Measurements from ENCODE around the gene ERF.
A peak's percentile ranks its signal among the peaks of the same experiment; 100 is the strongest.
"Not testable (repeated sequence)": the region's sequence is repeated elsewhere in the genome, so short reads cannot be mapped to it uniquely, and the experiment has no call there.

ERF gene

GRCh38 chr19:42275103-42275502 is 20.2 kb upstream of the ERF start:
- DNase-seq (ENCODE audit: low spot score), result no peak

GRCh38 chr19:42274065-42274682 is 19.2 kb upstream of the ERF start:
- DNase-seq (ENCODE audit: low spot score), result no peak

GRCh38 chr19:42273407-42274064 is 18.6 kb upstream of the ERF start:
- DNase-seq (ENCODE audit: low spot score), result no peak

GRCh38 chr19:42272989-42273406 is 18.1 kb upstream of the ERF start:
- DNase-seq (ENCODE audit: low spot score), result no peak

GRCh38 chr19:42272535-42272897 is 17.6 kb upstream of the ERF start:
- no peak for DNase-seq (ENCODE audit: low spot score)

- DNase-seq (ENCODE audit: low spot score), result no peak
Observed at GRCh38 chr19:42271861-42272534, 17.1 kb upstream of the ERF start.

- no peak for DNase-seq (ENCODE audit: low spot score)
Observed at GRCh38 chr19:42271045-42271419, 16.1 kb upstream of the ERF start.

GRCh38 chr19:42270346-42271044 is 15.6 kb upstream of the ERF start:
- DNase-seq (ENCODE audit: low spot score), result no peak

- no peak for DNase-seq (ENCODE audit: low spot score)
Observed at GRCh38 chr19:42269478-42270345, 14.8 kb upstream of the ERF start.

- peak; percentile 96 for DNase-seq (ENCODE audit: low spot score)
Observed at GRCh38 chr19:42268704-42269477, 14.0 kb upstream of the ERF start, which contains the start of gene CIC. TSS of gene CIC (plus strand) at chr19:42269252. CDS start at chr19:42271784, 2,532 bp downstream.

- DNase-seq (ENCODE audit: low spot score), result peak; percentile 88
Observed at GRCh38 chr19:42268142-42268703, 13.3 kb upstream of the ERF start.

- DNase-seq (ENCODE audit: low spot score), result no peak
Observed at GRCh38 chr19:42267644-42268141, 12.8 kb upstream of the ERF start.

- not testable (repeated sequence) for DNase-seq (ENCODE audit: low spot score)
Observed at GRCh38 chr19:42266928-42267603, 12.1 kb upstream of the ERF start.

- not testable (repeated sequence) for DNase-seq (ENCODE audit: low spot score)
Observed at GRCh38 chr19:42266105-42266504, 11.2 kb upstream of the ERF start.

GRCh38 chr19:42261763-42262162 is 6.8 kb upstream of the ERF start:
- DNase-seq (ENCODE audit: low spot score), result no peak

- DNase-seq (ENCODE audit: low spot score), result not testable (repeated sequence)
Observed at GRCh38 chr19:42257842-42258241, 2.9 kb upstream of the ERF start.

- DNase-seq (ENCODE audit: low spot score), result no peak
Observed at GRCh38 chr19:42255766-42256745, 1.1 kb upstream of the ERF start.

GRCh38 chr19:42254089-42254849 is 659 bp downstream of the ERF start:
- peak; percentile 71 for DNase-seq (ENCODE audit: low spot score)
